HUDEP-2 (cell line): ENCODE measurements around the gene DOCK1.

ENCODE experiments used
- DNase-seq, 76 experiments: peaks; one replicate each; lab custom pipeline; 2025; ENCODE audit not compliant: unreplicated experiment in 76 of 76; lab: John Stamatoyannopoulos, UW

The DOCK1 gene

GRCh38 chr10:127157089-127157488 is 251.9 kb downstream of the DOCK1 start:
- no peak for DNase-seq

- DNase-seq = no peak
Observed at GRCh38 chr10:127157506-127158200, 252.4 kb downstream of the DOCK1 start.

- no peak for DNase-seq
Observed at GRCh38 chr10:127158662-127159061, 253.4 kb downstream of the DOCK1 start.

GRCh38 chr10:127159648-127160245 is 254.5 kb downstream of the DOCK1 start:
- no peak for DNase-seq

- DNase-seq = no peak
Observed at GRCh38 chr10:127161482-127161881, 256.3 kb downstream of the DOCK1 start.

- no peak for DNase-seq
Observed at GRCh38 chr10:127162841-127163240, 257.6 kb downstream of the DOCK1 start.

- DNase-seq = no peak
Observed at GRCh38 chr10:127168261-127168660, 263.0 kb downstream of the DOCK1 start.

GRCh38 chr10:127174866-127175265 is 269.6 kb downstream of the DOCK1 start:
- DNase-seq = no peak

- DNase-seq = no peak
Observed at GRCh38 chr10:127175357-127176110, 270.3 kb downstream of the DOCK1 start.

GRCh38 chr10:127176649-127177048 is 271.4 kb downstream of the DOCK1 start:
- DNase-seq = no peak

- no peak for DNase-seq
Observed at GRCh38 chr10:127179612-127180250, 274.5 kb downstream of the DOCK1 start.

GRCh38 chr10:127182161-127182560 is 276.9 kb downstream of the DOCK1 start:
- no peak for DNase-seq

- no peak for DNase-seq
Observed at GRCh38 chr10:127184582-127184981, 279.4 kb downstream of the DOCK1 start.

GRCh38 chr10:127186813-127187212 is 281.6 kb downstream of the DOCK1 start:
- no peak for DNase-seq

GRCh38 chr10:127189226-127189625 is 284.0 kb downstream of the DOCK1 start:
- no peak for DNase-seq

GRCh38 chr10:127190427-127190826 is 285.2 kb downstream of the DOCK1 start:
- DNase-seq = no peak

- no peak for DNase-seq
Observed at GRCh38 chr10:127193125-127193524, 287.9 kb downstream of the DOCK1 start.

- DNase-seq = no peak
Observed at GRCh38 chr10:127194111-127194510, 288.9 kb downstream of the DOCK1 start.

GRCh38 chr10:127194599-127194998 is 289.4 kb downstream of the DOCK1 start:
- no peak for DNase-seq

GRCh38 chr10:127195041-127195506 is 289.8 kb downstream of the DOCK1 start:
- no peak for DNase-seq

- no peak for DNase-seq
Observed at GRCh38 chr10:127195571-127196281, 290.5 kb downstream of the DOCK1 start.
